Peyer's patch (tissue), 4 donors: Measurements from ENCODE around the gene MTUS2. TPM values are rescaled to one million over a fixed set of nuclear protein-coding genes. Genes with fewer than 3 reads are reported as not detected.
A peak's percentile ranks its signal among the peaks of the same experiment; 100 is the strongest.

Experiments used
- DNase-seq, 3 donors: peaks; one replicate each; pipeline ENCODE4 v3.0.0-alpha.2; 2017 to 2019
- H3K27ac ChIP-seq, 4 donors: fragments of 200-600 bp; sonication (generic); one replicate each; pipeline ENCODE4 v1.5.1; 2016 to 2019
- H3K27me3 ChIP-seq, 2 donors: fragments of 200-600 bp; sonication (generic); one replicate each; pipeline ENCODE4 v1.5.1; 2019
- H3K36me3 ChIP-seq, 3 donors: fragments of 200-600 bp; sonication (generic); one replicate each; pipeline ENCODE4 v1.5.1; 2016 to 2019
- H3K4me1 ChIP-seq, 4 donors: fragments of 200-600 bp; sonication (generic); one replicate each; pipeline ENCODE4 v1.5.1; 2016 to 2019
- H3K4me3 ChIP-seq, 4 donors: fragments of 200-600 bp; sonication (generic); 1 replicate in 3 of 4; 2 replicates in 1 of 4; pipeline ENCODE4 v1.5.1; 2016 to 2019; ENCODE audit warnings: mild to moderate bottlenecking in 1 of 4
- H3K9me3 ChIP-seq, 4 donors: fragments of 200-600 bp; sonication (generic); one replicate each; pipeline ENCODE4 v1.5.1; 2016 to 2019; ENCODE audit warnings: mild to moderate bottlenecking in 1 of 4
- POLR2A ChIP-seq, 2 donors: fragments of 450-650 bp; IDR thresholded peaks; one replicate each; pipeline ENCODE4 v1.5.1; 2017; ENCODE audit warnings: antibody characterized with exemption in 2 of 2, mild to moderate bottlenecking in 2 of 2, moderate library complexity in 2 of 2
- total RNA-seq, 4 donors: library from RNA; depleted of rRNA; stranded (reverse); fragments of >200 nt; gene quantifications; one replicate each; pipeline ENCODE4 v1.1.0, GENCODE V29; 2016
- TF ChIP-seq, protein P1 (sequence below), 6 experiments: fragments of 450-650 bp in 4 of 6; fragments of 200-600 bp in 2 of 6; sonication (generic) in 1 of 6; IDR thresholded peaks; one replicate each; pipeline ENCODE4 v1.5.1; 2017 to 2019; ENCODE audit warnings: antibody characterized with exemption in 6 of 6, mild to moderate bottlenecking in 3 of 6, moderate library complexity in 1 of 6

The MTUS2 gene
- total RNA-seq, 4 donors from 2014 or later: 0.13 to 0.28 (median 0.18) TPM; not detected in 1

DNA sequence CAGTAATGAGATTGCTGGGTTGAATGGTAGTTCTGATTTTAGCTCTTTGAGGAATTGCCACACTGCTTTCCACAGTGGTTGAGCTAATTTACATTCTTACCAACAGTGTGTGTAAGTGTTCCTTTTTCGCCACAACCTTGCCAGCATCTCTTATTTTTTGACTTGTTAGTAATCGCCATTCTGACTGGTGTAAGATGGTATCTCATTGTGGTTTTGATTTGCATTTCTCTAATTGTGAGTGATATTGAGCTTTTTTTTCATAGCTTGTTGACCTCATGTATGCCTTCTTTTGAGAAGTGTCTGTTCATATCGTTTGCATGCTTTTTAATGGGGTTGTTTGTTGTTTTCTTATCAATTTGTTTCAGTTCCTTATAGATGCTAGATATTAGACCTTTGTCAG lies 245.0 kb downstream of the MTUS2 start:
- Histone ChIP-seq H3K27ac (no peak overlapping the region), H3K4me1 (no peaks in the 10 kb centered on the region), H3K27me3 (no peaks in the 10 kb centered on the region), H3K36me3 (no peaks in the 10 kb centered on the region), H3K4me3 (no peak overlapping the region), H3K9me3 (no peaks in the 10 kb centered on the region)
- DNase-seq: no peak
- TF ChIP-seq, protein P1, sequence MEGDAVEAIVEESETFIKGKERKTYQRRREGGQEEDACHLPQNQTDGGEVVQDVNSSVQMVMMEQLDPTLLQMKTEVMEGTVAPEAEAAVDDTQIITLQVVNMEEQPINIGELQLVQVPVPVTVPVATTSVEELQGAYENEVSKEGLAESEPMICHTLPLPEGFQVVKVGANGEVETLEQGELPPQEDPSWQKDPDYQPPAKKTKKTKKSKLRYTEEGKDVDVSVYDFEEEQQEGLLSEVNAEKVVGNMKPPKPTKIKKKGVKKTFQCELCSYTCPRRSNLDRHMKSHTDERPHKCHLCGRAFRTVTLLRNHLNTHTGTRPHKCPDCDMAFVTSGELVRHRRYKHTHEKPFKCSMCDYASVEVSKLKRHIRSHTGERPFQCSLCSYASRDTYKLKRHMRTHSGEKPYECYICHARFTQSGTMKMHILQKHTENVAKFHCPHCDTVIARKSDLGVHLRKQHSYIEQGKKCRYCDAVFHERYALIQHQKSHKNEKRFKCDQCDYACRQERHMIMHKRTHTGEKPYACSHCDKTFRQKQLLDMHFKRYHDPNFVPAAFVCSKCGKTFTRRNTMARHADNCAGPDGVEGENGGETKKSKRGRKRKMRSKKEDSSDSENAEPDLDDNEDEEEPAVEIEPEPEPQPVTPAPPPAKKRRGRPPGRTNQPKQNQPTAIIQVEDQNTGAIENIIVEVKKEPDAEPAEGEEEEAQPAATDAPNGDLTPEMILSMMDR (IDR thresholded peaks at IDR 0.05): no peak
- TF ChIP-seq POLR2A (IDR thresholded peaks at IDR 0.05): no peak

DNA sequence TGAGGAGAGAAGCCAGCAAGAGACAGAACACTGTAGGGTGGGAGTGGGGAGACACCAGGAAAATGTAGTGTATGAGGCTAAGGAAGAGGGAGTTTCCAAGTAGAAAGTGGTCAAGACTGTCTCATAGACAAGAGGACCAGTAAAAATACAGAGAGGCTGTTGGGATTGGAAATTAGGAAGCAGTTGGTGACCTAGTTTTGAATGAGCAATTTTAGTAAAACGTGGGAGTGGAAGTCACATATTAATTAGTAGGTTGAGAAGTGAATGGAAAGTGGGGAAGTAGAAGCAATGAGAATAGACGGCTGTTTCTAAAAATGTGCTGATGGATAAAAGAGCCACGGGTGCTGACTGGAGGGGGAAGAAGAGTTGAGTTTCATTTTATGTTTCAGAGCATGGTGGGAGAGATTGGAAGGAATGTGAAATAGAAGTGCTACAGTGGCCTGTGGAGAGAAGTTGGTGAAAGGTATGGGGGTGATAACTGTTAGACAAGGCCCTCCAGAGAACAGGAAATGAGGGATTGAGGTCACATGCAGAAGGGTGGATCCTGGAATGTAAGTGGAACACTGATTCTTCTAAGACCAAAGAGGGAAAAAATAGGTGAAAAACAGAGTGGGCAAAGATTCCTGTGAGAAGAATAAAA lies 247.3 kb downstream of the MTUS2 start:
- no peak overlapping the region for H3K4me3 ChIP-seq
- H3K27me3 ChIP-seq: no peaks in the 10 kb centered on the region
- H3K36me3 ChIP-seq: no peaks in the 10 kb centered on the region
- TF ChIP-seq POLR2A (IDR thresholded peaks at IDR 0.05): no peak
- TF ChIP-seq, protein P1 (IDR thresholded peaks at IDR 0.05): no peak
- no peak for DNase-seq
- H3K4me1 ChIP-seq: no peaks in the 10 kb centered on the region
- no peak overlapping the region for H3K27ac ChIP-seq
- H3K9me3 ChIP-seq: no peaks in the 10 kb centered on the region

DNA sequence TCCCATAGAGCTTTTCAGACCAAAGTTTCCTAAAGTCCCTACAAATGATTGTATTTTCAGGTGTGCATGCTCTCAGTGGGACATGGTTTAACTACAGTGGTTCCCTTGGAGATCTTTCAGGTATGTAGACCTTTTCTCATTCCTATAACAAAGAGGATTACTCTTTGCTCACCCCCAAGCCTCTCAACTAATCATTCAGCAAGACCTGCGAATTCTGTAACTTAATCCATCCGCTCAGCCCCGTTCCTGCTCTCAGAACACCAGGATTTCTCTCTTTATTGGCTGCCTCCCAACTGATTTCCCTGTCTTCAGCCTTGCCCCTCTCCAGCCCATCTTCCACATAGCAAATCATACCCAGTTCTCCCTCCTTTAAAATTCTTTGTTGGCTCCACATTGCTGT lies 253.6 kb downstream of the MTUS2 start:
- H3K36me3 ChIP-seq: no peaks in the 10 kb centered on the region
- H3K4me1 ChIP-seq: no peaks in the 10 kb centered on the region
- no peak overlapping the region for H3K4me3 ChIP-seq
- no peaks in the 10 kb centered on the region for H3K27me3 ChIP-seq
- H3K27ac ChIP-seq: no peak overlapping the region
- H3K9me3 ChIP-seq: no peaks in the 10 kb centered on the region
- DNase-seq: no peak
- TF ChIP-seq POLR2A (IDR thresholded peaks at IDR 0.05): no peak
- TF ChIP-seq, protein P1 (IDR thresholded peaks at IDR 0.05): no peak

DNA sequence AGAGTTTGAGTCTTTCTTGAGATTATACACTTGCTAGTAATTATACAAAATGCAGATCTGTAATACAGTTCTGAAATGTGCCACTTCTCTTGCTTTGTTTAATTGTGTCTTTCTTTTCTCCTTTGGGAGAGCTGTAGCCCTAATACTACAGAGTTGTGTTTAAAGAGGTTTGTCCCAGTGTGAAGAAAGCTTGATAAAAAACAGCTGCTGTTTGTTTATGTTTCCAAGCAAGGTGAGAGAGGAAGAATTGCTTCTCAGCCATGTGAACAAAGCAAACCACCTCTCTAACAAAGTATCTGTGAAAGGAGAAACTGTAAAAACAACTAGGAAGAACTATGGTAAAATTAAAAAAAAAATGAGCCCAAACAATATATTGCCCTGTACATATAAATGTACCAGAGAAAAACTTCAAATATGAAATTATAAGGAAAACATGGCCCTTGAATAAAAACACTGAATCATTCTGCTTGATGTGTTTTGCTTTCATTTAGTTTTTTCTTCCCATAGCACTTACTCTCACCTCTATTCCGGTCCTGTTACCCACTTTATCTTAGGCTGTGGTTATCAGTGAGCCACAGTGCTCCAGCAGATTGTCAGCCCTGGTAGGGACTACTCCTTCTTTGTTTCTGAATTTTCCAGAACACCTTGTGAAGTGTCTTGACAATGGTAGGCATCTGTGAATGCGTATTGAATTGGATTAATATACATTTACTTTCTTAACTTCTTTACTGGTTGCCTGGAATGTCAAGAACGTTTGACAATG lies 257.1 kb downstream of the MTUS2 start:
- Histone ChIP-seq H3K27ac (no peak overlapping the region), H3K9me3 (no peaks in the 10 kb centered on the region), H3K4me3 (no peak overlapping the region), H3K27me3 (no peaks in the 10 kb centered on the region), H3K4me1 (no peaks in the 10 kb centered on the region), H3K36me3 (no peaks in the 10 kb centered on the region)
- TF ChIP-seq, protein P1 (IDR thresholded peaks at IDR 0.05): no peak
- TF ChIP-seq POLR2A (IDR thresholded peaks at IDR 0.05): no peak
- DNase-seq: no peak

DNA sequence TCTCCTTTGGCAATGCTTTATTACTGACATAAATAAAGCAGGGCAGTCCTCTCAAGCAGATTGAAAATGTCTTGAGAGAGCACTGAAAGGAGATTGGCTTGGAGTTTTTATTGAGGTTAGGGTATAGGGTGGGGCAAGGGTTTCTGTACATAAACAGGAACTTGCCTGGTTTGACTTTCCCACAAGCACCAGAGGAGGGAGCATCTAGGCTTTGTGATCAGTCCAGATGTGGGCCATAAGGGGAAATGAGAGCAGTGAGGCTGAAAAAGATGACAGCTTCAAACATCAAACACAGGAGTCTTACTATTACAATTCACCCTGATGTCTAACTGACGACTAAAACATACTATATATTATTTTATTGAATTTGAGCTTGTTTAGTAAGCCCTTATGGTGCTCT lies 260.9 kb downstream of the MTUS2 start:
- Histone ChIP-seq H3K4me1 (no peaks in the 10 kb centered on the region), H3K27ac (no peak overlapping the region), H3K4me3 (no peak overlapping the region), H3K27me3 (no peaks in the 10 kb centered on the region), H3K36me3 (no peaks in the 10 kb centered on the region), H3K9me3 (no peaks in the 10 kb centered on the region)
- DNase-seq: no peak
- TF ChIP-seq POLR2A (IDR thresholded peaks at IDR 0.05): no peak
- TF ChIP-seq, protein P1 (IDR thresholded peaks at IDR 0.05): peak in 1 of 6 experiments; percentile 6
